Smooth muscle cell (in vitro differentiated cells): ENCODE data around the gene WHAMM. TPM values are rescaled to one million over a fixed set of nuclear protein-coding genes. Genes with fewer than 3 reads are reported as not detected.
"Not testable (repeated sequence)": the region's sequence is repeated elsewhere in the genome, so short reads cannot be mapped to it uniquely, and the experiment has no call there.

Source experiments
- DNase-seq: peaks from one replicate; lab custom pipeline; 2025; ENCODE audit not compliant: unreplicated experiment; lab: John Stamatoyannopoulos, UW
- H2AFZ ChIP-seq: fragments of 200-600 bp; sonication (generic); 2 replicates; pipeline ENCODE4 v1.6.0; 2016; ENCODE audit warnings: antibody characterized with exemption, low read depth, mild to moderate bottlenecking
- H3F3A ChIP-seq: fragments of 200-600 bp; sonication (generic); 2 replicates; pipeline ENCODE4 v1.6.0; 2017; ENCODE audit warnings: antibody characterized with exemption, low read depth
- H3K27ac ChIP-seq: fragments of 200-600 bp; sonication (generic); 2 replicates; pipeline ENCODE4 v1.5.1; 2016; ENCODE audit warnings: low read depth, mild to moderate bottlenecking
- H3K27me3 ChIP-seq: fragments of 200-600 bp; sonication (generic); 2 replicates; pipeline ENCODE4 v1.6.1; 2016; ENCODE audit warnings: low read depth, mild to moderate bottlenecking
- H3K36me3 ChIP-seq: fragments of 200-600 bp; sonication (generic); 2 replicates; pipeline ENCODE4 v1.5.1; 2016; ENCODE audit warnings: low read depth
- H3K4me1 ChIP-seq: fragments of 200-600 bp; sonication (generic); 2 replicates; pipeline ENCODE4 v1.5.1; 2016; ENCODE audit warnings: low read depth
- H3K4me2 ChIP-seq: fragments of 200-600 bp; sonication (generic); 2 replicates; pipeline ENCODE4 v1.6.0; 2016; ENCODE audit warnings: mild to moderate bottlenecking
- H3K4me3 ChIP-seq: fragments of 200-600 bp; sonication (generic); 2 replicates; pipeline ENCODE4 v1.5.1; 2016; ENCODE audit warnings: mild to moderate bottlenecking
- H3K79me2 ChIP-seq: fragments of 200-600 bp; sonication (generic); 2 replicates; pipeline ENCODE4 v1.6.0; 2016; ENCODE audit warnings: low read depth, mild to moderate bottlenecking
- H3K9ac ChIP-seq: fragments of 200-600 bp; sonication (generic); 2 replicates; pipeline ENCODE4 v1.6.0; 2016; ENCODE audit warnings: low read depth
- H3K9me3 ChIP-seq: fragments of 200-600 bp; sonication (generic); replicated peaks from 2 replicates; pipeline ENCODE4 v1.5.1; 2016; ENCODE audit warnings: low read depth
- H4K20me1 ChIP-seq: fragments of 200-600 bp; sonication (generic); 2 replicates; pipeline ENCODE4 v1.6.0; 2016; ENCODE audit warnings: low read depth
- CTCF ChIP-seq: fragments of 200-600 bp; sonication (generic); IDR thresholded peaks from 2 replicates; pipeline ENCODE4 v1.5.1; 2017; ENCODE audit warnings: borderline replicate concordance, mild to moderate bottlenecking, antibody characterized with exemption; ENCODE audit not compliant: insufficient read depth, poor library complexity, severe bottlenecking
- WGBS: methylation state at CpG from one replicate; pipeline ENCODE4 v1.1.7; 2016; ENCODE audit warnings: low lambda C conversion rate; 5-methylcytosine and 5-hydroxymethylcytosine counted together
- polyA plus RNA-seq: library from polyadenylated mRNA; unstranded; fragments of >200 nt; fragmentation: Nextera tagmentation; extraction: Ambion mirVana; gene quantifications from 2 replicates; pipeline ENCODE4 v1.2.1, GENCODE V29; 2016
- total RNA-seq: library from RNA; depleted of rRNA; stranded (reverse); fragments of >200 nt; gene quantifications from 2 replicates; pipeline ENCODE4 v1.2.3, GENCODE V29; 2014

WHAMM gene
- total and polyA plus RNA-seq, 2 experiments from 2014 or later: 2.2 to 4.1 TPM

GRCh38 chr15:82820128-82820527 lies 10.7 kb downstream of the WHAMM start:
- Histone ChIP-seq H2AFZ (no peak overlapping the region), H3K27ac (no peak overlapping the region), H3K9me3 (no peaks in the 10 kb centered on the region), H3K36me3 (peaks cover 35% of the 10 kb centered on the region), H3K9ac (no peak overlapping the region), H3K4me3 (no peak overlapping the region), H4K20me1 (peaks cover 19% of the 10 kb centered on the region), H3K27me3 (no peaks in the 10 kb centered on the region), H3K79me2 (peaks cover 6% of the 10 kb centered on the region), H3K4me1 (no peaks in the 10 kb centered on the region), H3K4me2 (no peak overlapping the region), H3F3A (no peaks in the 10 kb centered on the region)
- TF ChIP-seq CTCF: no peak
- DNase-seq: no peak

DNA sequence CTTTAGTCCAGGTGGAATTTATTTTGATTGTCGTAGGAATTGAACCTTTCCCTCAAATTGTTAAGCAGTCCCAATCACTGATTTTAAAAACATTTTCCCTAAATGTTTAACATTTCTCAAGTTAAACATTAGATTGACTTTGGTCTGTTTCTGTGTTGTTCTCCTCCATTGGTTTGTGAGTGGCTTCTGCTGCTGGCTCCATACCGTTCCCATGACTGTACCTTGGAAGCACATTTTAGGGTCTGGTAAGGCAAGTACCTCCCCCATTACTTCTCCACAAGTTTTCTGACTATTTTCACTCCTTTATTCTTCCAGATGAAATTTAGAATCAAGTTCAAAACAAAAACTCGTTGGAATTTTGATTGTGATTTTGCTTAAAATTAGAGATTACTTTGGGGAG lies 12.0 kb downstream of the WHAMM start:
- not testable (repeated sequence) for H3K4me2 ChIP-seq, H3K9me3 ChIP-seq, H3K27me3 ChIP-seq, DNase-seq, H3K9ac ChIP-seq, H3F3A ChIP-seq, H3K79me2 ChIP-seq, H3K4me1 ChIP-seq, H4K20me1 ChIP-seq, H3K4me3 ChIP-seq, H2AFZ ChIP-seq, H3K27ac ChIP-seq
- H3K36me3 ChIP-seq: peaks cover 30% of the 10 kb centered on the region
- 91% methylated on average over 3 of the region's 3 CpGs for WGBS

DNA sequence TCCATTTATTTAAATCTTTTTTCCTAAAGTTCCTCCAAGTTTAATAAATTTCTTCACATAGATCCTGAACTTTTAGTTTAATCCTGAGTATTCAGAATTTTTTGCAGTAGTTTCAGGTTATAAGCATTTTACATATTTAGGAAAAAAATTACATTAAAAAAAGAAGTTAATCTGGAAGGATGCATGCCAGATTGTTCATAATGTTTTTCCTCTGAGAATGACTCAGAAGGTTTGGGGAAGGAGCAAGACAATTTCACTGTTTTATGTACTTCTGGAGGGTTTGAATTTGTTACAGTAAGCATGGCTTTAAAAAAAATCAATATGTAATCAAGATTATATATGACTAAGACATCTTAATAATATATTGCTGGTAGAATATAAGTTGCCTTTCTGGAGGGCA lies 12.4 kb downstream of the WHAMM start:
- H3K9me3 ChIP-seq, H3F3A ChIP-seq, H3K9ac ChIP-seq, H3K79me2 ChIP-seq, DNase-seq, H3K27me3 ChIP-seq, H3K4me2 ChIP-seq, H3K4me3 ChIP-seq, H3K27ac ChIP-seq, H2AFZ ChIP-seq, H4K20me1 ChIP-seq, H3K4me1 ChIP-seq: not testable (repeated sequence)
- H3K36me3 ChIP-seq: peaks cover 32% of the 10 kb centered on the region

DNA sequence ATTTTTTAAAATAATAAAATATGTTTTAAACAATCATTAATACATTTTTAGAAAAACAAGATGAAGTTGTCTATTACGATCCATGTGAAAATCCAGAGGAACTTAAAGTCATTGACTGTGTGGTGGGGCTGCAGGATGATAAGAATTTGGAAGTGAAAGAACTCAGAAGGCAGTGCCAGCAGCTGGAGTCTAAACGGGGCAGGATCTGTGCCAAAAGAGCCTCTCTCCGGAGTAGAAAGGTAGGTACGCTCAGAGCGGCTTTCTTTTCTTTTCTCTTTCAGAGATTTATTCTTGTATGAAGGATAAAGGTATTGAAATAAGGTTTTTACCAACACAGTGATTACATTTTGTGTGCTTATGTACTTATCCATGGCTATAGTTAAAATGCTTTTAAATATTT lies 13.6 kb downstream of the WHAMM start:
- TF ChIP-seq CTCF: no peak
- Histone ChIP-seq H3K4me3 (no peak overlapping the region), H3K27me3 (no peaks in the 10 kb centered on the region), H4K20me1 (peaks cover 7% of the 10 kb centered on the region), H3K79me2 (no peaks in the 10 kb centered on the region), H3K9ac (no peak overlapping the region), H3K9me3 (no peaks in the 10 kb centered on the region), H3K36me3 (peaks cover 35% of the 10 kb centered on the region), H3K4me1 (no peaks in the 10 kb centered on the region), H2AFZ (no peak overlapping the region), H3K27ac (no peak overlapping the region), H3F3A (no peaks in the 10 kb centered on the region), H3K4me2 (no peak overlapping the region)
- 97% methylated on average over 5 of the region's 5 CpGs for WGBS
- DNase-seq: no peak

DNA sequence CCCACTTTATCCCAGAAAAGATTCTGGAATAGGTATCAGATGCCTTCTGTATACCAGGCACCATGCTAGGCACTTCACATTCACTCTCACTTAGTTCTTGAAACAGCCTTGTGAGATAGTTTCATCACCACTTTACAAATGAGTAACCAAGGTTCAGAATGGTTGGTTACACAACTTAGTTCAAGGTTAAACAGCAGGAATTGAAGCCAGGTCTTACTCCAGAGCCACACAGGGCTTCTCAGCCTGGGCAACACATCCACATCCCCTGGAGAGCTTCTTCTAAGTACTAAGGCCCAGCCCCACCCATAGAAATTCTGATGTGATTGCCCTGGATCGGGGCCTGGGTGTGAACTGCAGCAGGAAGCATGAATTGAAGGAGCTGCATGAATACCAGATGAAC lies 18.6 kb downstream of the WHAMM start:
- H3K9ac ChIP-seq: no peak overlapping the region
- H3K4me3 ChIP-seq: no peak overlapping the region
- H3K27me3 ChIP-seq: no peaks in the 10 kb centered on the region
- no peaks in the 10 kb centered on the region for H3K79me2 ChIP-seq
- no peak overlapping the region for H2AFZ ChIP-seq
- H3K4me2 ChIP-seq: no peak overlapping the region
- peaks cover 31% of the 10 kb centered on the region for H3K36me3 ChIP-seq
- H3K27ac ChIP-seq: no peak overlapping the region
- H3F3A ChIP-seq: no peaks in the 10 kb centered on the region
- no peak for DNase-seq
- H3K9me3 ChIP-seq: no peaks in the 10 kb centered on the region
- no peak for TF ChIP-seq CTCF
- 100% methylated on average over 1 of the region's 1 CpG for WGBS
- no peaks in the 10 kb centered on the region for H3K4me1 ChIP-seq
- peaks cover 3% of the 10 kb centered on the region for H4K20me1 ChIP-seq
